Measurements from ENCODE around the gene COX19. TPM values are rescaled to one million over a fixed set of nuclear protein-coding genes. Genes with fewer than 3 reads are reported as not detected.

The COX19 gene
- total and polyA plus RNA-seq, 2 of the 13 experiments (the other 11 are each of a cell fraction or from before 2014, with no cell fraction given): 11.5 to 21.7 TPM

- TF ChIP-seq CENPX (CRISPR knock-in tag; IDR thresholded peaks at IDR 0.05): no peak
Observed at GRCh38 chr7:1007901-1008300, 32.6 kb upstream of the COX19 start (continued).

DNA sequence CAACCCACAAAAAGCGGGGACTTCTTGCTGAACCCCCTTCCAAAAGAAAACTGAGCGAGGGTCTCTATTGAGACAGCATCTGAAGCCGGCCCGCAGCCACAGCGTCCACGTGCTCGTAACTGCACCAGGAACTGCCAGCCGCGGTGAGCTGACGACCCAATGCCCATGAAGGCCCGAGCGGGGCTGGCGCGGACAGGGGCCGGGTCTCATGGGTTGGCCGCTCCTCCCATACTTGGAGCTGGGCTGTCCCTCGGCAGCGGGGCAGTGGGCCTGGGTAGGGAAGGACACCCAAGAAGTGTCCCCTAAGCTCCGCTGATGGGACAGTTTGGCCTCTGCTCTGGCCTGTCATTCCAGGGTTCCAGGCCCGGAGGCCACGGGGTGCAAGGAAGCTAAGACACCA, 30.0 kb upstream of the COX19 start:
- TF ChIP-seq ZNF354B (CRISPR knock-in tag; IDR thresholded peaks at IDR 0.05) (no peak), MTF1 (CRISPR knock-in tag; IDR thresholded peaks at IDR 0.05) (no peak), ZNF557 (CRISPR knock-in tag; IDR thresholded peaks at IDR 0.05) (no peak), GPN1 (CRISPR knock-in tag; IDR thresholded peaks at IDR 0.05; ENCODE audit: borderline replicate concordance) (no peak), ZNF710 (CRISPR knock-in tag; IDR thresholded peaks at IDR 0.05; ENCODE audit: borderline replicate concordance) (no peak), SALL2 (CRISPR knock-in tag; IDR thresholded peaks at IDR 0.05) (no peak), BRD4 (CRISPR knock-in tag; IDR thresholded peaks at IDR 0.05) (no peak), RERE (CRISPR knock-in tag; IDR thresholded peaks at IDR 0.05; ENCODE audit: low read depth) (no peak), ARNT2 (CRISPR knock-in tag; IDR thresholded peaks at IDR 0.05; ENCODE audit: low read depth) (no peak), ZNF20 (CRISPR knock-in tag; IDR thresholded peaks at IDR 0.05) (no peak)
- TF ChIP-seq, protein P1, sequence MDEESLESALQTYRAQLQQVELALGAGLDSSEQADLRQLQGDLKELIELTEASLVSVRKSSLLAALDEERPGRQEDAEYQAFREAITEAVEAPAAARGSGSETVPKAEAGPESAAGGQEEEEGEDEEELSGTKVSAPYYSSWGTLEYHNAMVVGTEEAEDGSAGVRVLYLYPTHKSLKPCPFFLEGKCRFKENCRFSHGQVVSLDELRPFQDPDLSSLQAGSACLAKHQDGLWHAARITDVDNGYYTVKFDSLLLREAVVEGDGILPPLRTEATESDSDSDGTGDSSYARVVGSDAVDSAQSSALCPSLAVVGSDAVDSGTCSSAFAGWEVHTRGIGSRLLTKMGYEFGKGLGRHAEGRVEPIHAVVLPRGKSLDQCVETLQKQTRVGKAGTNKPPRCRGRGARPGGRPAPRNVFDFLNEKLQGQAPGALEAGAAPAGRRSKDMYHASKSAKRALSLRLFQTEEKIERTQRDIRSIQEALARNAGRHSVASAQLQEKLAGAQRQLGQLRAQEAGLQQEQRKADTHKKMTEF (CRISPR knock-in tag; IDR thresholded peaks at IDR 0.05): no peak
- TF ChIP-seq, protein P2, sequence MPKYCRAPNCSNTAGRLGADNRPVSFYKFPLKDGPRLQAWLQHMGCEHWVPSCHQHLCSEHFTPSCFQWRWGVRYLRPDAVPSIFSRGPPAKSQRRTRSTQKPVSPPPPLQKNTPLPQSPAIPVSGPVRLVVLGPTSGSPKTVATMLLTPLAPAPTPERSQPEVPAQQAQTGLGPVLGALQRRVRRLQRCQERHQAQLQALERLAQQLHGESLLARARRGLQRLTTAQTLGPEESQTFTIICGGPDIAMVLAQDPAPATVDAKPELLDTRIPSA (CRISPR knock-in tag; IDR thresholded peaks at IDR 0.05; ENCODE audit: borderline replicate concordance): no peak
- Histone ChIP-seq H3K9me3 (ENCODE audit: low read length) (no peaks in the 10 kb centered on the region), H2AFZ (ENCODE audit: low read length) (no peak overlapping the region), H3K79me2 (ENCODE audit: insufficient read depth, low read length) (no peaks in the 10 kb centered on the region), H3K27ac (ENCODE audit: extremely low read length, insufficient read depth, low read length) (no peak overlapping the region), H3K4me1 (ENCODE audit: insufficient read depth, low read length) (no peaks in the 10 kb centered on the region), H3K9ac (ENCODE audit: insufficient read depth, low read depth, low read length) (no peak overlapping the region), H3K4me2 (ENCODE audit: low read depth, low read length) (no peak overlapping the region), H4K20me1 (ENCODE audit: insufficient read depth, low read length) (no peaks in the 10 kb centered on the region), H3K27me3 (ENCODE audit: control insufficient read depth in 1 of 2, insufficient read depth in 2 of 2, low read length in 2 of 2) (no peaks in the 10 kb centered on the region), H3K4me3 (replicated peaks in 1 of 3; ENCODE audit: insufficient read depth in 1 of 3, low read depth in 2 of 3, low read length in 3 of 3) (no peak overlapping the region), H3K36me3 (replicated peaks in 1 of 2; ENCODE audit: control insufficient read depth in 1 of 2, insufficient read depth in 2 of 2, low read length in 2 of 2) (peaks cover 3 to 7% of the 10 kb centered on the region in 2 experiments; a peak in 2 of 5 replicates)
- FAIRE-seq (no peak), ATAC-seq (no peak), DNase-seq (ENCODE audit: low spot score) (no peak)
- CTCF ChIA-PET (ENCODE audit: low intra/inter-chr PET ratio, low total read pairs): no interaction called here
- in situ Hi-C loops (cut with HindIII; ENCODE audit: extremely low pct_ligation_motif_present, low pct_unique_long_range_greater_than_20kb) (no loop called here), intact Hi-C loops (cut with micrococcal nuclease; ENCODE audit: unreplicated experiment) (no loop called here)
- 94% methylated on average over 14 of the region's 21 CpGs for WGBS (ENCODE audit: low lambda C conversion rate)
- BruUV-seq (replicated peaks): no TSS peak
- POLR2A ChIA-PET: no interaction called here
